Karpas-422 (cell line): ENCODE results near the gene SRMS. TPM values are rescaled to one million over a fixed set of nuclear protein-coding genes. Genes with fewer than 3 reads are reported as not detected.

ENCODE experiments used
- DNase-seq: peaks from one replicate; pipeline ENCODE4 v3.0.0-alpha.2; 2015
- H2AFZ ChIP-seq: fragments of 200-600 bp; sonication (generic); 2 replicates; pipeline ENCODE4 v1.6.1; 2014; ENCODE audit warnings: antibody characterized with exemption, low read length, mixed read lengths
- H3K27ac ChIP-seq: fragments of 200-600 bp; sonication (generic); 2 replicates; pipeline ENCODE4 v1.5.1; 2014; ENCODE audit warnings: mild to moderate bottlenecking, low read length, moderate library complexity
- H3K27me3 ChIP-seq: fragments of 200-600 bp; sonication (generic); 2 replicates; pipeline ENCODE4 v1.6.1; 2014; ENCODE audit warnings: low read length, mixed read lengths
- H3K36me3 ChIP-seq: fragments of 200-600 bp; sonication (generic); 2 replicates; pipeline ENCODE4 v1.6.1; 2014; ENCODE audit warnings: low read length, mixed read lengths; ENCODE audit not compliant: insufficient read depth
- H3K4me1 ChIP-seq: fragments of 200-600 bp; sonication (generic); 2 replicates; pipeline ENCODE4 v1.6.1; 2014; ENCODE audit warnings: mild to moderate bottlenecking, low read length, mixed read lengths
- H3K4me2 ChIP-seq: fragments of 200-600 bp; sonication (generic); 2 replicates; pipeline ENCODE4 v1.6.1; 2014; ENCODE audit warnings: low read length, low read depth, mild to moderate bottlenecking; ENCODE audit not compliant: poor library complexity, severe bottlenecking
- H3K4me3 ChIP-seq: fragments of 200-600 bp; sonication (generic); 2 replicates; pipeline ENCODE4 v1.5.1; 2014; ENCODE audit warnings: mild to moderate bottlenecking, antibody characterized with exemption, low read length, mixed read lengths
- H3K79me2 ChIP-seq: fragments of 200-600 bp; sonication (generic); 2 replicates; pipeline ENCODE4 v1.6.1; 2014; ENCODE audit warnings: mild to moderate bottlenecking, low read length, mixed read lengths
- H3K9ac ChIP-seq: fragments of 200-600 bp; sonication (generic); 2 replicates; pipeline ENCODE4 v1.6.0; 2014; ENCODE audit warnings: low read length
- H3K9me2 ChIP-seq: fragments of 200-600 bp; sonication (generic), shearing (Covaris generic); replicated peaks from 2 replicates; pipeline ENCODE4 v1.6.0; 2014; ENCODE audit warnings: mild to moderate bottlenecking, low read length, moderate library complexity; ENCODE audit not compliant: insufficient read depth
- H3K9me3 ChIP-seq: fragments of 300-700, 200-600 bp; sonication (generic); 2 replicates; pipeline ENCODE4 v1.6.1; 2014; ENCODE audit warnings: low read length, mixed read lengths
- H4K20me1 ChIP-seq: fragments of 200-600 bp; sonication (generic); 2 replicates; pipeline ENCODE4 v1.6.1; 2014; ENCODE audit warnings: mild to moderate bottlenecking, antibody characterized with exemption, low read length, low read depth; ENCODE audit not compliant: insufficient read depth
- total RNA-seq: library from RNA; depleted of rRNA; stranded (reverse); fragments of >200 nt; shearing (Covaris generic); gene quantifications from 2 replicates; pipeline ENCODE4 v1.2.3, GENCODE V29; 2014; ENCODE audit warnings: low replicate concordance

SRMS gene
- total RNA-seq, 1 experiment from 2014 or later = not detected

GRCh38 chr20:63536241-63536977 is 11.1 kb downstream of the SRMS start:
- no peak for DNase-seq
- Histone ChIP-seq H3K4me3 (no peak overlapping the region), H3K4me2 (peak overlapping the region; percentile 84), H3K27ac (no peak overlapping the region), H3K27me3 (no peaks in the 10 kb centered on the region), H4K20me1 (no peaks in the 10 kb centered on the region), H3K9me2 (no peaks in the 10 kb centered on the region), H3K79me2 (no peaks in the 10 kb centered on the region), H3K4me1 (peaks cover 23% of the 10 kb centered on the region), H2AFZ (no peak overlapping the region), H3K36me3 (no peaks in the 10 kb centered on the region), H3K9ac (no peak overlapping the region), H3K9me3 (no peaks in the 10 kb centered on the region)

- DNase-seq = no peak
Measured at GRCh38 chr20:63534831-63535651, 12.5 kb downstream of the SRMS start.

GRCh38 chr20:63534427-63534830 is 13.1 kb downstream of the SRMS start:
- Histone ChIP-seq H3K36me3 (no peaks in the 10 kb centered on the region), H3K9me2 (no peaks in the 10 kb centered on the region), H3K9ac (no peak overlapping the region), H3K79me2 (no peaks in the 10 kb centered on the region), H3K9me3 (no peaks in the 10 kb centered on the region), H3K4me1 (peaks cover 23% of the 10 kb centered on the region), H3K27ac (no peak overlapping the region), H3K27me3 (no peaks in the 10 kb centered on the region), H3K4me2 (no peak overlapping the region), H2AFZ (no peak overlapping the region), H3K4me3 (no peak overlapping the region), H4K20me1 (no peaks in the 10 kb centered on the region)
- no peak for DNase-seq

More at GRCh38 chr20:63534831-63535651, 12.5 kb downstream of the SRMS start:
- Histone ChIP-seq H2AFZ (no peak overlapping the region), H3K9me2 (no peaks in the 10 kb centered on the region), H3K36me3 (no peaks in the 10 kb centered on the region), H3K27me3 (no peaks in the 10 kb centered on the region), H3K9ac (no peak overlapping the region), H3K9me3 (no peaks in the 10 kb centered on the region), H3K4me2 (no peak overlapping the region), H3K4me1 (peaks cover 23% of the 10 kb centered on the region), H3K4me3 (no peak overlapping the region), H4K20me1 (no peaks in the 10 kb centered on the region), H3K79me2 (no peaks in the 10 kb centered on the region), H3K27ac (no peak overlapping the region)

GRCh38 chr20:63533871-63534393 is 13.6 kb downstream of the SRMS start:
- H2AFZ ChIP-seq = no peak overlapping the region
- no peak overlapping the region for H3K4me3 ChIP-seq
- H4K20me1 ChIP-seq = no peaks in the 10 kb centered on the region
- H3K4me1 ChIP-seq = peaks cover 21% of the 10 kb centered on the region
- DNase-seq = no peak
- no peaks in the 10 kb centered on the region for H3K27me3 ChIP-seq
- no peak overlapping the region for H3K27ac ChIP-seq
- no peak overlapping the region for H3K4me2 ChIP-seq
- H3K9me3 ChIP-seq = no peaks in the 10 kb centered on the region
- H3K36me3 ChIP-seq = no peaks in the 10 kb centered on the region
- H3K9ac ChIP-seq = no peak overlapping the region
- H3K9me2 ChIP-seq = no peaks in the 10 kb centered on the region
- H3K79me2 ChIP-seq = no peaks in the 10 kb centered on the region

GRCh38 chr20:63533388-63533787 is 14.2 kb downstream of the SRMS start:
- no peak for DNase-seq
- H3K27me3 ChIP-seq = no peaks in the 10 kb centered on the region
- no peaks in the 10 kb centered on the region for H3K79me2 ChIP-seq
- H3K9ac ChIP-seq = no peak overlapping the region
- no peaks in the 10 kb centered on the region for H3K36me3 ChIP-seq
- H3K4me1 ChIP-seq = peaks cover 16% of the 10 kb centered on the region
- no peaks in the 10 kb centered on the region for H4K20me1 ChIP-seq
- no peak overlapping the region for H2AFZ ChIP-seq
- H3K9me3 ChIP-seq = no peaks in the 10 kb centered on the region
- no peak overlapping the region for H3K4me3 ChIP-seq
- H3K27ac ChIP-seq = no peak overlapping the region
- no peak overlapping the region for H3K4me2 ChIP-seq
- no peaks in the 10 kb centered on the region for H3K9me2 ChIP-seq

- H3K27me3 ChIP-seq = no peaks in the 10 kb centered on the region
- H3K36me3 ChIP-seq = no peaks in the 10 kb centered on the region
- no peak overlapping the region for H3K9ac ChIP-seq
- H2AFZ ChIP-seq = no peak overlapping the region
- no peaks in the 10 kb centered on the region for H3K79me2 ChIP-seq
- no peak overlapping the region for H3K4me3 ChIP-seq
- no peaks in the 10 kb centered on the region for H4K20me1 ChIP-seq
- H3K4me2 ChIP-seq = no peak overlapping the region
- H3K4me1 ChIP-seq = peaks cover 10% of the 10 kb centered on the region
- H3K27ac ChIP-seq = no peak overlapping the region
- H3K9me3 ChIP-seq = no peaks in the 10 kb centered on the region
- DNase-seq = no peak
- no peaks in the 10 kb centered on the region for H3K9me2 ChIP-seq
Measured at GRCh38 chr20:63532449-63532971, 15.0 kb downstream of the SRMS start.

- H3K9me3 ChIP-seq = no peaks in the 10 kb centered on the region
- H3K79me2 ChIP-seq = no peaks in the 10 kb centered on the region
- H4K20me1 ChIP-seq = no peaks in the 10 kb centered on the region
- DNase-seq = no peak
- no peaks in the 10 kb centered on the region for H3K9me2 ChIP-seq
- H3K4me2 ChIP-seq = no peak overlapping the region
- no peaks in the 10 kb centered on the region for H3K27me3 ChIP-seq
- no peak overlapping the region for H3K4me3 ChIP-seq
- no peak overlapping the region for H3K27ac ChIP-seq
- peaks cover 3% of the 10 kb centered on the region for H3K4me1 ChIP-seq
- no peaks in the 10 kb centered on the region for H3K36me3 ChIP-seq
- no peak overlapping the region for H3K9ac ChIP-seq
- H2AFZ ChIP-seq = no peak overlapping the region
Measured at GRCh38 chr20:63531686-63532448, 15.7 kb downstream of the SRMS start.
